ENCODE data around the gene NALCN.

NALCN gene

GRCh38 chr13:101354895-101355294 lies 61.4 kb downstream of the NALCN start:
- TF ChIP-seq, protein P1, sequence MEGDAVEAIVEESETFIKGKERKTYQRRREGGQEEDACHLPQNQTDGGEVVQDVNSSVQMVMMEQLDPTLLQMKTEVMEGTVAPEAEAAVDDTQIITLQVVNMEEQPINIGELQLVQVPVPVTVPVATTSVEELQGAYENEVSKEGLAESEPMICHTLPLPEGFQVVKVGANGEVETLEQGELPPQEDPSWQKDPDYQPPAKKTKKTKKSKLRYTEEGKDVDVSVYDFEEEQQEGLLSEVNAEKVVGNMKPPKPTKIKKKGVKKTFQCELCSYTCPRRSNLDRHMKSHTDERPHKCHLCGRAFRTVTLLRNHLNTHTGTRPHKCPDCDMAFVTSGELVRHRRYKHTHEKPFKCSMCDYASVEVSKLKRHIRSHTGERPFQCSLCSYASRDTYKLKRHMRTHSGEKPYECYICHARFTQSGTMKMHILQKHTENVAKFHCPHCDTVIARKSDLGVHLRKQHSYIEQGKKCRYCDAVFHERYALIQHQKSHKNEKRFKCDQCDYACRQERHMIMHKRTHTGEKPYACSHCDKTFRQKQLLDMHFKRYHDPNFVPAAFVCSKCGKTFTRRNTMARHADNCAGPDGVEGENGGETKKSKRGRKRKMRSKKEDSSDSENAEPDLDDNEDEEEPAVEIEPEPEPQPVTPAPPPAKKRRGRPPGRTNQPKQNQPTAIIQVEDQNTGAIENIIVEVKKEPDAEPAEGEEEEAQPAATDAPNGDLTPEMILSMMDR (conservative IDR thresholded peaks at IDR 0.05; ENCODE audit: control insufficient read depth, insufficient read depth, low read depth, low read length): no peak
- DNase-seq (ENCODE audit: low read depth): no peak
- H3K4me3 ChIP-seq (ENCODE audit: control insufficient read depth, low read depth, low read length): no peak overlapping the region

GRCh38 chr13:101346942-101347728 lies 69.2 kb downstream of the NALCN start:
- TF ChIP-seq, protein P1 (conservative IDR thresholded peaks at IDR 0.05; ENCODE audit: control insufficient read depth, insufficient read depth, low read depth, low read length): no peak
- peak; percentile 37 for DNase-seq (ENCODE audit: low read depth)

DNA sequence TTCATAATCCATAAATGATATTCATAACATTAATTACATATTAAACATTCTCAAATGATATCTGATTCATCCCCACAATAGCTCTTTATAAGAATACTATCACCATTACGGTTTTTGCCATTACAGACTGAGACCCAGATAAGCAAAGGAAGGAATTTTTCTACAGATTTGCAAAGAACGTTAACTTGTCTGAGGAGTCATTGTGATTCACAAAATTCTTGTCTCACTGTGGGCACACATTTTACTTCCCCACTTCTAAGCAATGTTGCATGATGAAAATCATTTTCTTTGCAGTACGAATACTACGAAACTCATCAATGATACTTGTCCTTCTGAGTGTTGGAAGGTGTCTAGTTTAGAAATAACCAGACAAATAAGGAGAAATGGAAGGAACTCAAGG lies 70.1 kb downstream of the NALCN start:
- TF ChIP-seq, protein P1 (conservative IDR thresholded peaks at IDR 0.05; ENCODE audit: control insufficient read depth, insufficient read depth, low read depth, low read length): no peak
- no peak for DNase-seq (ENCODE audit: low read depth)
- no peak overlapping the region for H3K4me3 ChIP-seq (ENCODE audit: control insufficient read depth, low read depth, low read length)

More at GRCh38 chr13:101346942-101347728, 69.2 kb downstream of the NALCN start:
- H3K4me3 ChIP-seq (ENCODE audit: control insufficient read depth, low read depth, low read length): no peak overlapping the region

DNA sequence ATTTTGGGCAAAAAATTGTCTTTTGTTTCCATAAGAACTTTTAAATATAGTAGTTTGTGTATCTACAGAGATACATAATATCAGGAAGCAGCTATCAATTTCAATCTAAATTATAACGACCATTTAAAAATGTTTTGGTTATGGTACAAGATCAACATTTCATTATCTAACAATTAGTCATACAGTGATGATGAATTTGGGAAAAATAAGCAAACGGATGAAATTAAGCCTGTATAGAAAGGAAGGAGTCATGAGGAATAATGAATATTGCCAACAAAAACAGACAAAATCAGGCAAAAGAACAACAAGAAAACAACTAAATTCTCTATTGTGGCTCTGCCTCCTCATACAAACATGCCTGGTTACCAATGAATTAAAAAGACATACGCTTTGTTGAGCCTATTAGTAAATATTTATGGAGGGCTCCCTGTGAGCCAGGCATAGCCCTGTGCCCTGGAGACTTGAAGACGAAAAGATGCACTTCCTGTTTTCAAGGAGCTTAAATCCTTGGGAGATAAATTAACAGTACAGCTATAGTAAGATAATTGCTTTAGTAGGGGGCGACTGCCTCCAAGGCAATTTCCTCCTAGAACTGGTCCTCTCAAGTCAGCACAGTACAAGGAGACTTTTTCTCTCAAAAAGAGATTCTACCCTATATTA lies 73.0 kb downstream of the NALCN start:
- DNase-seq (ENCODE audit: low read depth): peak; percentile 54
- H3K4me3 ChIP-seq (ENCODE audit: control insufficient read depth, low read depth, low read length): no peak overlapping the region
- TF ChIP-seq, protein P1 (conservative IDR thresholded peaks at IDR 0.05; ENCODE audit: control insufficient read depth, insufficient read depth, low read depth, low read length): no peak

DNA sequence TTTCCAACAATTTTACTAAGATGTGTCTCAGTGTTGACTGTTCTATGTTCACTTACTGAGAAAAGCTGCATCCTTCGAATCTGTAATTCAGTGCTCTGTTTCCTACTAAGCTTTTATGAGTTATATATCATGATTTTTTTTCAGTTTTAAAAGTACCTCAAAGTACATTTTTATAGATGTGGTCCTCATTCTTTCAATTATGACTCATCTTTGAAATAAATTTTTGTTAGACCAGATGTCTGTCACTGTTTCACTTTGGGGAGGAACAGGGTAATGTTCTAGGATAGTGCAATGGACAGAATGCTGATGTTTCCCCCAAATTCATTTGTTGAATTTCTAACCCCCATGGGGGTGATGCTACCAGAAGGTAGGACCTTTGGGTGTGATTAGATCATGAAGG lies 74.8 kb downstream of the NALCN start:
- TF ChIP-seq, protein P1 (conservative IDR thresholded peaks at IDR 0.05; ENCODE audit: control insufficient read depth, insufficient read depth, low read depth, low read length): no peak
- peak; percentile 24 for DNase-seq (ENCODE audit: low read depth)
- no peak overlapping the region for H3K4me3 ChIP-seq (ENCODE audit: control insufficient read depth, low read depth, low read length)

DNA sequence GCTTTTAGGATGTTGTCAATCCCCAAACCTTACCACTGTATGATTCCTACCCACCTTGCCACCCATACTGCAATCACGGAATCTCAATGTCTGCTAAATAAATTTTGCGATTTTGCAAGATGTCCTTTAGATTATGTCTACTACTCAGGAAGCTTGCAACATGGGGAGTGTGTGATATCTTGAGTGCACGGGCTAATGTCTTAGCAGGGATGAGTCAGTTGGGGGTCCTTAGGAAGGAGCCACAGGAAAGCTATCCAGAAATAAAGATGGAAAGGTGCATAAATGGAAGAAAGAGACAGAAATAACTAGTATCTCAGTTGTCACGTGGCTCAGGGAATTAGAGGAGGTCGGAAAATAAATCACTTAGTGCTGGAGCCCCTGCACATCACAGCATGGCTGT lies 77.1 kb downstream of the NALCN start:
- no peak overlapping the region for H3K4me3 ChIP-seq (ENCODE audit: control insufficient read depth, low read depth, low read length)
- no peak for DNase-seq (ENCODE audit: low read depth)
- TF ChIP-seq, protein P1 (conservative IDR thresholded peaks at IDR 0.05; ENCODE audit: control insufficient read depth, insufficient read depth, low read depth, low read length): no peak
